ENCODE results near the gene NBPF19.
"Not testable (repeated sequence)": the region's sequence is repeated elsewhere in the genome, so short reads cannot be mapped to it uniquely, and the experiment has no call there.

GRCh38 chr1:149452652-149453051 lies 22.2 kb upstream of the NBPF19 start:
- TF ChIP-seq CTCF, POLR2A (IDR thresholded peaks at IDR 0.05): not testable (repeated sequence)
